Neural cell (in vitro differentiated cells): ENCODE results near the gene LONRF2.

Experiments
- EP300 ChIP-seq: fragments of 450-650 bp; conservative IDR thresholded peaks from 2 replicates; pipeline ENCODE4 v1.6.1; 2014; ENCODE audit warnings: antibody characterized with exemption, mild to moderate bottlenecking, moderate library complexity; ENCODE audit not compliant: poor library complexity, severe bottlenecking
- MXI1 ChIP-seq: fragments of 450-650 bp; conservative IDR thresholded peaks from 2 replicates; pipeline ENCODE4 v1.6.1; 2014; ENCODE audit warnings: antibody characterized with exemption, mild to moderate bottlenecking; ENCODE audit not compliant: poor library complexity, severe bottlenecking
- SMC3 ChIP-seq: fragments of 450-650 bp; conservative IDR thresholded peaks from 2 replicates; pipeline ENCODE4 v1.6.1; 2014; ENCODE audit warnings: antibody characterized with exemption, mild to moderate bottlenecking, moderate library complexity; ENCODE audit not compliant: poor library complexity
- TF ChIP-seq, protein P1 (sequence below): fragments of 450-650 bp; IDR thresholded peaks from 2 replicates; pipeline ENCODE4 v1.5.1; 2014; ENCODE audit warnings: antibody characterized with exemption, mild to moderate bottlenecking, moderate library complexity; ENCODE audit not compliant: poor library complexity, severe bottlenecking
- TF ChIP-seq, protein P2 (sequence below): IDR thresholded peaks from 2 replicates; pipeline ENCODE4 v1.6.1; 2012; ENCODE audit warnings: borderline replicate concordance

DNA sequence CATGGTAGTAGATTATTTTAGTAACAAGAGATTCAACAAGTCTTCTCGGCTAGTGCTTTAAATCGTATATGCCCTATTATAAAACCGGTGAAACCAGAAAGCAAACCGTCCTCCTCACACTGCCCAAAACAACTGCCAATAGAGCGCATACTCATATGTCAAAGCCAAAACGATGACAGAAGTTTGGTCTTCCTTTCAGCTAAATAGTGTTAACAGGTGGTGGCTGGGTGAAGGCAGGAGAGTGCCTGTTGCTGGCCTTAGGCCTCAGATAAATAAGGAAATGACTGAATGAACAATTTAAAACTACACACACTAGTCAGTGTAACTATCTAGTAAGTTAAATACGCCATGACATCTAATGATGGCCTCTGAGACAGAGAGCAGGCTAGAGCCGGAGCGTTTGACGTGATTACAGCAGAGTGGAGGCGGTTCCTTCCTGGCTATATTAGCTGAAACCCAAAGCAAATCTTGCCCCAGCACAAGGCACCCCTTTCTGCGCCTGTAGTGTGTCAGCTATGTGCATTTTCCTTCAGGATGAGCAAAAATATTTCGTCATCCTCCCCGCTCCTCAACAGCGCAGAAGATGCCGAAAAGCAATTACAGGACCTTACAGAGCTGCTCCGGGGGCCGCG lies 1.6 kb downstream of the LONRF2 start:
- TF ChIP-seq, protein P1, sequence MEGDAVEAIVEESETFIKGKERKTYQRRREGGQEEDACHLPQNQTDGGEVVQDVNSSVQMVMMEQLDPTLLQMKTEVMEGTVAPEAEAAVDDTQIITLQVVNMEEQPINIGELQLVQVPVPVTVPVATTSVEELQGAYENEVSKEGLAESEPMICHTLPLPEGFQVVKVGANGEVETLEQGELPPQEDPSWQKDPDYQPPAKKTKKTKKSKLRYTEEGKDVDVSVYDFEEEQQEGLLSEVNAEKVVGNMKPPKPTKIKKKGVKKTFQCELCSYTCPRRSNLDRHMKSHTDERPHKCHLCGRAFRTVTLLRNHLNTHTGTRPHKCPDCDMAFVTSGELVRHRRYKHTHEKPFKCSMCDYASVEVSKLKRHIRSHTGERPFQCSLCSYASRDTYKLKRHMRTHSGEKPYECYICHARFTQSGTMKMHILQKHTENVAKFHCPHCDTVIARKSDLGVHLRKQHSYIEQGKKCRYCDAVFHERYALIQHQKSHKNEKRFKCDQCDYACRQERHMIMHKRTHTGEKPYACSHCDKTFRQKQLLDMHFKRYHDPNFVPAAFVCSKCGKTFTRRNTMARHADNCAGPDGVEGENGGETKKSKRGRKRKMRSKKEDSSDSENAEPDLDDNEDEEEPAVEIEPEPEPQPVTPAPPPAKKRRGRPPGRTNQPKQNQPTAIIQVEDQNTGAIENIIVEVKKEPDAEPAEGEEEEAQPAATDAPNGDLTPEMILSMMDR = no peak
- TF ChIP-seq, protein P2, sequence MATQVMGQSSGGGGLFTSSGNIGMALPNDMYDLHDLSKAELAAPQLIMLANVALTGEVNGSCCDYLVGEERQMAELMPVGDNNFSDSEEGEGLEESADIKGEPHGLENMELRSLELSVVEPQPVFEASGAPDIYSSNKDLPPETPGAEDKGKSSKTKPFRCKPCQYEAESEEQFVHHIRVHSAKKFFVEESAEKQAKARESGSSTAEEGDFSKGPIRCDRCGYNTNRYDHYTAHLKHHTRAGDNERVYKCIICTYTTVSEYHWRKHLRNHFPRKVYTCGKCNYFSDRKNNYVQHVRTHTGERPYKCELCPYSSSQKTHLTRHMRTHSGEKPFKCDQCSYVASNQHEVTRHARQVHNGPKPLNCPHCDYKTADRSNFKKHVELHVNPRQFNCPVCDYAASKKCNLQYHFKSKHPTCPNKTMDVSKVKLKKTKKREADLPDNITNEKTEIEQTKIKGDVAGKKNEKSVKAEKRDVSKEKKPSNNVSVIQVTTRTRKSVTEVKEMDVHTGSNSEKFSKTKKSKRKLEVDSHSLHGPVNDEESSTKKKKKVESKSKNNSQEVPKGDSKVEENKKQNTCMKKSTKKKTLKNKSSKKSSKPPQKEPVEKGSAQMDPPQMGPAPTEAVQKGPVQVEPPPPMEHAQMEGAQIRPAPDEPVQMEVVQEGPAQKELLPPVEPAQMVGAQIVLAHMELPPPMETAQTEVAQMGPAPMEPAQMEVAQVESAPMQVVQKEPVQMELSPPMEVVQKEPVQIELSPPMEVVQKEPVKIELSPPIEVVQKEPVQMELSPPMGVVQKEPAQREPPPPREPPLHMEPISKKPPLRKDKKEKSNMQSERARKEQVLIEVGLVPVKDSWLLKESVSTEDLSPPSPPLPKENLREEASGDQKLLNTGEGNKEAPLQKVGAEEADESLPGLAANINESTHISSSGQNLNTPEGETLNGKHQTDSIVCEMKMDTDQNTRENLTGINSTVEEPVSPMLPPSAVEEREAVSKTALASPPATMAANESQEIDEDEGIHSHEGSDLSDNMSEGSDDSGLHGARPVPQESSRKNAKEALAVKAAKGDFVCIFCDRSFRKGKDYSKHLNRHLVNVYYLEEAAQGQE = no peak
- no peak for TF ChIP-seq MXI1
- TF ChIP-seq EP300 = no peak
- TF ChIP-seq SMC3 = no peak
